Measurements from ENCODE around the gene BHMT2.

Gene BHMT2

GRCh38 chr5:79122973-79123372, 53.4 kb downstream of the BHMT2 start:
- no peak for DNase-seq (ENCODE audit: low read depth)

- no peak for DNase-seq (ENCODE audit: low read depth)
Measured at GRCh38 chr5:79124607-79125006, 55.0 kb downstream of the BHMT2 start.

GRCh38 chr5:79130781-79131180, 61.2 kb downstream of the BHMT2 start:
- no peak for DNase-seq (ENCODE audit: low read depth)

GRCh38 chr5:79133121-79133656, 63.6 kb downstream of the BHMT2 start:
- DNase-seq (ENCODE audit: low read depth): no peak

- DNase-seq (ENCODE audit: low read depth): peak; percentile 54
Measured at GRCh38 chr5:79133657-79134451, 64.3 kb downstream of the BHMT2 start.

- DNase-seq (ENCODE audit: low read depth): no peak
Measured at GRCh38 chr5:79135790-79136553, 66.4 kb downstream of the BHMT2 start.

GRCh38 chr5:79136618-79137017, 67.1 kb downstream of the BHMT2 start:
- DNase-seq (ENCODE audit: low read depth): no peak

Measured in non-pigmented ciliary epithelial cell (primary cell).